ENCODE measurements around the gene RAB11FIP2. TPM values are rescaled to one million over a fixed set of nuclear protein-coding genes. Genes with fewer than 3 reads are reported as not detected.

Gene RAB11FIP2
- total RNA-seq, 2 experiments from 2014 or later = 20.9 to 27.0 TPM

GRCh38 chr10:118035354-118036005 is 11.3 kb downstream of the RAB11FIP2 start:
- BruUV-seq (replicated peaks) = no TSS peak
- no peaks in the 10 kb centered on the region for H4K20me1 ChIP-seq (ENCODE audit: insufficient read depth, low read length)
- H3K27ac ChIP-seq (ENCODE audit: low read depth, low read length, poor library complexity, severe bottlenecking) = no peak overlapping the region
- H3K4me1 ChIP-seq (ENCODE audit: insufficient read depth, low read length, poor library complexity, severe bottlenecking) = no peaks in the 10 kb centered on the region
- H3K4me2 ChIP-seq (ENCODE audit: low read length) = no peak overlapping the region
- ChIA-PET POLR2A (no interaction called here), CTCF (ENCODE audit: unreplicated experiment) (no interaction called here)
- no peaks in the 10 kb centered on the region for H3K9me2 ChIP-seq (ENCODE audit: insufficient read depth, low read length)
- no peak overlapping the region for H2AFZ ChIP-seq (ENCODE audit: low read length)
- DNase-seq (ENCODE audit: low spot score) = no peak
- no peaks in the 10 kb centered on the region for H3K9me3 ChIP-seq (ENCODE audit: low read length)
- no peak for TF ChIP-seq EZH2phosphoT487 (IDR thresholded peaks at IDR 0.05; ENCODE audit: borderline replicate concordance, low read depth, low read length)
- intact Hi-C loops (cut with micrococcal nuclease; ENCODE audit: unreplicated experiment) = no loop called here
- peaks cover 45% of the 10 kb centered on the region; the same call in 1 of the 2 replicates for H3K36me3 ChIP-seq (ENCODE audit: insufficient read depth, low read length)
- peaks cover 11% of the 10 kb centered on the region; the same call in 1 of the 2 replicates for H3K79me2 ChIP-seq (ENCODE audit: insufficient read depth, low read depth, low read length)
- no peak overlapping the region for H3K4me3 ChIP-seq (ENCODE audit: low read depth, low read length, poor library complexity, severe bottlenecking)

DNA sequence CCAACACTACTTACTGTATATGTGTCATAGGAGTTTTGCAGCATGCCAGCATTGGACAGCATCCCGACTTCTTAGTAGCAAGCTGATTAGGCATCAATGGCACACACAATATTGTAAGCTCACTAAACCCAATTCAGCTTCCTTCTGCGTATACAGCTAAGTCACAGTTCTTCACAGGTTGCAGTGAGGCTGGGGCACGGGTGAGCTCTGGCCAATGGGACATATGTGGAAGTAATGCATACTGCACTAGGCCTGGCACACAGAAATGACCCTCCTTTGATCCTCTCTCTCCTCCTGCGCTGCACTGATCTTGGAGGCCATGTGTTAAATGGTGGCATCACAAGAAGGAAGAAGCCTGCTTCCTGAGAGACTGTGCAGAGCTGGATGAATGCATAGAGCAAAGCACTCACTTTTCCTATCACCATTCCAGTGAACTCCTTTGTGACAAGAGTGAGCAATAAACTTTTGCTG is 11.9 kb downstream of the RAB11FIP2 start:
- H3K4me1 ChIP-seq (ENCODE audit: insufficient read depth, low read length, poor library complexity, severe bottlenecking) = no peaks in the 10 kb centered on the region
- no peak overlapping the region for H3K4me2 ChIP-seq (ENCODE audit: low read length)
- no peak overlapping the region for H2AFZ ChIP-seq (ENCODE audit: low read length)
- no peaks in the 10 kb centered on the region for H4K20me1 ChIP-seq (ENCODE audit: insufficient read depth, low read length)
- CTCF ChIA-PET (ENCODE audit: unreplicated experiment) = no interaction called here
- no peak overlapping the region for H3K4me3 ChIP-seq (ENCODE audit: low read depth, low read length, poor library complexity, severe bottlenecking)
- intact Hi-C loops (cut with micrococcal nuclease; ENCODE audit: unreplicated experiment) = no loop called here
- peaks cover 42% of the 10 kb centered on the region; the same call in 1 of the 2 replicates for H3K36me3 ChIP-seq (ENCODE audit: insufficient read depth, low read length)
- H3K79me2 ChIP-seq (ENCODE audit: insufficient read depth, low read depth, low read length) = peaks cover 7% of the 10 kb centered on the region; the same call in 1 of the 2 replicates
- no peak overlapping the region for H3K27ac ChIP-seq (ENCODE audit: low read depth, low read length, poor library complexity, severe bottlenecking)
- H3K9me3 ChIP-seq (ENCODE audit: low read length) = no peaks in the 10 kb centered on the region
- no TSS peak for BruUV-seq (replicated peaks)
- TF ChIP-seq EZH2phosphoT487 (IDR thresholded peaks at IDR 0.05; ENCODE audit: borderline replicate concordance, low read depth, low read length) = no peak
- no peak for TF ChIP-seq CTCF (conservative IDR thresholded peaks at IDR 0.05; ENCODE audit: low read length)
- POLR2A ChIA-PET = no interaction called here
- no peak for DNase-seq (ENCODE audit: low spot score)
- no peaks in the 10 kb centered on the region for H3K9me2 ChIP-seq (ENCODE audit: insufficient read depth, low read length)

- intact Hi-C loops (cut with micrococcal nuclease; ENCODE audit: unreplicated experiment) = no loop called here
- ChIA-PET CTCF (ENCODE audit: unreplicated experiment) (no interaction called here), POLR2A (no interaction called here)
These were observed 12.8 kb downstream of the RAB11FIP2 start for GRCh38 chr10:118033905-118034304.

More at GRCh38 chr10:118033905-118034304, 12.8 kb downstream of the RAB11FIP2 start:
- no peaks in the 10 kb centered on the region for H3K4me1 ChIP-seq (ENCODE audit: insufficient read depth, low read length, poor library complexity, severe bottlenecking)
- H2AFZ ChIP-seq (ENCODE audit: low read length) = no peak overlapping the region
- no peaks in the 10 kb centered on the region for H4K20me1 ChIP-seq (ENCODE audit: insufficient read depth, low read length)
- TF ChIP-seq CTCF (conservative IDR thresholded peaks at IDR 0.05; ENCODE audit: low read length) = no peak
- TF ChIP-seq EZH2phosphoT487 (IDR thresholded peaks at IDR 0.05; ENCODE audit: borderline replicate concordance, low read depth, low read length) = no peak
- no peaks in the 10 kb centered on the region for H3K9me3 ChIP-seq (ENCODE audit: low read length)
- peaks cover 34% of the 10 kb centered on the region; the same call in 1 of the 2 replicates for H3K36me3 ChIP-seq (ENCODE audit: insufficient read depth, low read length)
- no peaks in the 10 kb centered on the region for H3K9me2 ChIP-seq (ENCODE audit: insufficient read depth, low read length)
- no peak overlapping the region for H3K4me3 ChIP-seq (ENCODE audit: low read depth, low read length, poor library complexity, severe bottlenecking)
- no peak for DNase-seq (ENCODE audit: low spot score)
- H3K79me2 ChIP-seq (ENCODE audit: insufficient read depth, low read depth, low read length) = peaks cover 7% of the 10 kb centered on the region; the same call in 1 of the 2 replicates
- no TSS peak for BruUV-seq (replicated peaks)
- no peak overlapping the region for H3K27ac ChIP-seq (ENCODE audit: low read depth, low read length, poor library complexity, severe bottlenecking)
- H3K4me2 ChIP-seq (ENCODE audit: low read length) = no peak overlapping the region
